Endothelial cell of umbilical vein (primary cell): ENCODE measurements around the gene ZNF440. TPM values are rescaled to one million over a fixed set of nuclear protein-coding genes. Genes with fewer than 3 reads are reported as not detected.

ENCODE experiments used
- Bru-seq: library from RNA; stranded (reverse); fragments of 400-500 nt; gene quantifications from one replicate; lab custom pipeline; 2021; lab: Mats Ljungman, UMichigan
- BruChase-seq, 2 experiments: library from RNA; stranded (reverse); fragments of 400-500 nt; gene quantifications; one replicate each; lab custom pipeline; 2021; lab: Mats Ljungman, UMichigan
- BruUV-seq: library from RNA; stranded (reverse); fragments of 400-500 nt; replicated peaks from 2 replicates; lab custom pipeline; 2021; lab: Mats Ljungman, UMichigan
- CTCF ChIA-PET: fragments of 300-600, 350-600 bp; sonication (Branson Sonifier 250); formaldehyde crosslinking; loops from one replicate; lab custom pipeline; 2021; ENCODE audit warnings: antibody characterized with exemption, inconsistent platforms; lab: Charles Lee
- POLR2A ChIA-PET: fragments of 300-600, 350-600 bp; sonication (Branson Sonifier 250); formaldehyde crosslinking; loops from one replicate; lab custom pipeline; 2021; ENCODE audit warnings: antibody characterized with exemption, inconsistent platforms; lab: Charles Lee
- DNase-seq: peaks from one replicate; pipeline ENCODE4 v3.0.0-alpha.2; 2011; ENCODE audit warnings: low read depth, low spot score
- FAIRE-seq: peaks from 2 replicates; lab custom pipeline; 2011; peaks lifted over from hg19 to GRCh38; lab: Jason Lieb, UNC
- H2AFZ ChIP-seq: 2 replicates; pipeline ENCODE4 v1.6.0; 2012; ENCODE audit warnings: low read depth, low read length, control low read depth, inconsistent platforms
- H3K27ac ChIP-seq: 2 replicates; pipeline ENCODE4 v1.5.1; 2011; ENCODE audit warnings: low read depth, mild to moderate bottlenecking, control low read depth, low read length, moderate library complexity; ENCODE audit not compliant: insufficient read depth
- H3K27me3 ChIP-seq, 2 experiments: 2 replicates each; pipeline versions ENCODE4 v1.6.0 to v1.6.1; 2011; ENCODE audit warnings: low read length in 2 of 2, mixed read lengths in 1 of 2; ENCODE audit not compliant: control insufficient read depth in 2 of 2, insufficient read depth in 2 of 2
- H3K36me3 ChIP-seq, 2 experiments: 2 replicates in 1 of 2; 3 replicates in 1 of 2; pipeline ENCODE4 v1.5.1; 2011; ENCODE audit warnings: low read length in 2 of 2, mild to moderate bottlenecking in 1 of 2, moderate library complexity in 1 of 2; ENCODE audit not compliant: control insufficient read depth in 2 of 2, insufficient read depth in 2 of 2; ENCODE audit errors: extremely low read depth in 1 of 2
- H3K4me1 ChIP-seq: 3 replicates; pipeline ENCODE4 v1.5.1; 2011; ENCODE audit warnings: mild to moderate bottlenecking, low read length; ENCODE audit not compliant: control insufficient read depth, insufficient read depth; ENCODE audit errors: extremely low read depth
- H3K4me2 ChIP-seq: 2 replicates; pipeline ENCODE4 v1.6.1; 2011; ENCODE audit warnings: low read length, control low read depth, mixed read lengths; ENCODE audit not compliant: insufficient read depth
- H3K4me3 ChIP-seq, 3 experiments: fragments of 200-600 bp in 1 of 3; sonication (generic), shearing (Covaris generic) in 1 of 3; replicated peaks in 1 of 3; 2 replicates each; pipeline ENCODE4 v1.5.1; 2011 to 2016; ENCODE audit warnings: control low read depth in 3 of 3, low read length in 3 of 3, mild to moderate bottlenecking in 2 of 3, inconsistent platforms in 1 of 3, low read depth in 1 of 3, moderate library complexity in 1 of 3; ENCODE audit not compliant: insufficient read depth in 1 of 3
- H3K79me2 ChIP-seq: 2 replicates; pipeline ENCODE4 v1.6.0; 2012; ENCODE audit warnings: low read length, inconsistent platforms; ENCODE audit not compliant: control insufficient read depth, insufficient read depth
- H3K9ac ChIP-seq: replicated peaks from 2 replicates; pipeline ENCODE3; 2011; ENCODE audit warnings: low read length, control low read depth; ENCODE audit not compliant: insufficient read depth; ENCODE audit errors: extremely low read depth
- H3K9me1 ChIP-seq: replicated peaks from 3 replicates; pipeline ENCODE4 v1.6.0; 2011; ENCODE audit warnings: mild to moderate bottlenecking, low read length; ENCODE audit not compliant: control insufficient read depth, insufficient read depth; ENCODE audit errors: extremely low read depth
- H3K9me3 ChIP-seq: replicated peaks from 2 replicates; pipeline ENCODE4 v1.5.1; 2012; ENCODE audit warnings: low read length, inconsistent platforms; ENCODE audit not compliant: control insufficient read depth, insufficient read depth
- H4K20me1 ChIP-seq: replicated peaks from 2 replicates; pipeline ENCODE3; 2011; ENCODE audit warnings: mild to moderate bottlenecking, low read length; ENCODE audit not compliant: control insufficient read depth, insufficient read depth; ENCODE audit errors: extremely low read depth
- EZH2 ChIP-seq: IDR thresholded peaks from 2 replicates; pipeline ENCODE4 v1.6.1; 2012; ENCODE audit warnings: borderline replicate concordance, low read depth, mild to moderate bottlenecking, moderate library complexity, low read length, inconsistent platforms; ENCODE audit not compliant: severe bottlenecking
- GATA2 ChIP-seq: IDR thresholded peaks from 2 replicates; pipeline ENCODE4 v1.7.0; 2011; ENCODE audit warnings: low read depth, mild to moderate bottlenecking, moderate library complexity, mixed read lengths, low read length; ENCODE audit not compliant: insufficient read length, insufficient read depth
- POLR2A ChIP-seq: IDR thresholded peaks from 2 replicates; pipeline ENCODE4 v1.6.1; 2012; ENCODE audit warnings: low read depth, mild to moderate bottlenecking, control low read depth, low read length
- POLR2AphosphoS5 ChIP-seq: IDR thresholded peaks from 2 replicates; pipeline ENCODE4 v1.6.1; 2012; ENCODE audit warnings: low read depth, mild to moderate bottlenecking, control low read depth, low read length, moderate library complexity; ENCODE audit not compliant: insufficient read depth
- dilution Hi-C: fragments of 300-500 bp; cut with MboI; formaldehyde crosslinking; loops from one replicate; pipeline ENCODE4 v1.15.0; 2019; ENCODE audit warnings: low sequenced_read_pairs; ENCODE audit not compliant: extremely low pct_ligation_motif_present
- intact Hi-C: fragments of 100-400 bp; cut with micrococcal nuclease; formaldehyde crosslinking; loops from one replicate; pipeline ENCODE4 v1.10.0; 2022
- long read RNA-seq: library from polyadenylated mRNA; stranded (forward); transcript quantifications from one replicate; pipeline ENCODE4 v2.0.0, GENCODE V29; 2021
- polyA minus RNA-seq, 3 experiments: library from RNA; depleted of rRNA, polyadenylated mRNA; stranded (reverse); fragments of >200 nt; gene quantifications; 1 replicate in 1 of 3; 2 replicates in 2 of 3; pipeline ENCODE4 v1.2.3, GENCODE V29; 2011
- polyA plus RNA-seq, 4 experiments: library from polyadenylated mRNA; depleted of rRNA in 3 of 4; stranded (reverse) in 3 of 4; unstranded in 1 of 4; fragments of >200 nt; gene quantifications; 2 replicates each; pipeline versions ENCODE4 v1.2.1 to v1.2.3, GENCODE V29; 2011 to 2012; ENCODE audit warnings: missing spikeins in 1 of 4
- total RNA-seq: library from RNA; stranded (reverse); gene quantifications from 2 replicates; pipeline ENCODE4 v1.2.3, GENCODE V29; 2021

ZNF440 gene
- total RNA-seq, result 9.1 and 13.3 TPM in 2 replicates
- 1.5 and 2.2 TPM in 2 replicates for polyA plus RNA-seq
- 1.3 and 1.7 TPM in 2 replicates for polyA plus RNA-seq (2011; cell fraction: cytosol; rRNA removed)
- polyA plus RNA-seq (2011; cell fraction: nucleus; rRNA removed), result 10.1 and 11.1 TPM in 2 replicates
- polyA plus RNA-seq (2012), result 3.3 and 3.9 TPM in 2 replicates
- polyA minus RNA-seq, result 3.5 and 6.1 TPM in 2 replicates
- polyA minus RNA-seq (2011; cell fraction: cytosol; rRNA and poly(A)+ RNA removed), result 6.7 TPM
- polyA minus RNA-seq (2011; cell fraction: nucleus; rRNA and poly(A)+ RNA removed), result 4.6 and 8.0 TPM in 2 replicates
- percentile 65 among the genes with signal in this experiment for Bru-seq, nascent RNA
- BruChase-seq, experiment 1, labeled RNA remaining after a 6-hour chase, result percentile 70 among the genes with signal in this experiment
- percentile 74 among the genes with signal in this experiment for BruChase-seq, experiment 2, labeled RNA remaining after a 2-hour chase
- long read RNA-seq, partial matches to known transcripts, result 0 of 1 reads
- long read RNA-seq, other reads (novel, unspliced or antisense), result 0 of 1 reads

- TSS peak; percentile 52 for BruUV-seq
Measured at GRCh38 chr19:11814029-11814699, at the start of gene ZNF440. Gene ZNF440, plus strand, starts transcription at chr19:11814273. Its CDS starts 175 bp downstream, at chr19:11814448.

More at GRCh38 chr19:11814029-11814699, at the start of gene ZNF440:
- CTCF ChIA-PET, result interaction anchor here (1.5 kb wide), 2 partner anchors 17 to 141 kb away, joined by 4 to 10 read pairs; no protein-coding TSS in a partner anchor
- H3K27ac ChIP-seq, result no peak within 1 kb of the TSS
- peak within 1 kb of the TSS; percentile 93 for H2AFZ ChIP-seq
- no peaks in the 10 kb centered on the region for H4K20me1 ChIP-seq
- TF ChIP-seq POLR2AphosphoS5 (peak; percentile 72), GATA2 (no peak), POLR2A (peak; percentile 95), EZH2 (no peak)
- peak within 1 kb of the TSS; percentile 83 for H3K4me2 ChIP-seq
- intact Hi-C loops (loop anchor here (2.0 to 5.0 kb wide), 3 partner anchors 75 to 328 kb away; partner anchors contain the start of genes ZNF20 and ZNF823), dilution Hi-C loops (no loop called here)
- H3K9me3 ChIP-seq, result no peaks in the 10 kb centered on the region
- peak; percentile 95 for DNase-seq
- peaks cover 6% of the 10 kb centered on the region for H3K4me1 ChIP-seq
- no peaks in the 10 kb centered on the region for H3K79me2 ChIP-seq
- peak; percentile 98 for FAIRE-seq
- H3K4me3 ChIP-seq, result peak within 1 kb of the TSS; percentile 61 to 70 (median 69)
- POLR2A ChIA-PET, result no interaction called here
- peak within 1 kb of the TSS; percentile 73 for H3K9ac ChIP-seq
- H3K36me3 ChIP-seq, result no peaks in the 10 kb centered on the region
- no peaks in the 10 kb centered on the region for H3K9me1 ChIP-seq
- no peaks in the 10 kb centered on the region for H3K27me3 ChIP-seq
